ENCODE results near the gene THSD7B.

DNA sequence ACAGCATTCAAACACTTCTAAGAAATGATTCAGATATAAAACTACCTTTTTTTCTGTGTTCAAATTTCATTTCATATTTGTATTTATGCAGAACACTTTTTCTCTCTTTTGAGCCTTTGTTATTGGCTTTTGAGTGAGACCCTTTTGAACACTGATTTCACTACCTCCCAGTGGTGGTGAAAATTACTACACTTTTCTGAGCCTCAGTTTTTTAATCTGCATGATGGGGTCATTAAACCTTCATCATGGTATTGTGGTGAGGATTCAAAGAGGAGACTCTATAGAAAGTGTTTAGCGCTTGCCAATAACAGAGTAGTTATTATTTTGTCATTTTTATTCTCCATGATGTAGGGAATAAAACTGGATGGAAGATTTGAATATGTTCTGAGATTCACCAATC, 169.8 kb downstream of the THSD7B start:
- TF ChIP-seq POLR2AphosphoS5 (IDR thresholded peaks at IDR 0.05; ENCODE audit: borderline replicate concordance, low read depth, low read length) (no peak), EZH2 (IDR thresholded peaks at IDR 0.05) (no peak), FOXP2 (optimal IDR thresholded peaks at IDR 0.05; ENCODE audit: control extremely low read depth, extremely low read length, insufficient read depth) (no peak)
